Hematopoietic multipotent progenitor cell (in vitro differentiated cells): ENCODE measurements around the gene DKK3. TPM values are rescaled to one million over a fixed set of nuclear protein-coding genes. Genes with fewer than 3 reads are reported as not detected.
A peak's percentile ranks its signal among the peaks of the same experiment; 100 is the strongest.
"Not testable (repeated sequence)": the region's sequence is repeated elsewhere in the genome, so short reads cannot be mapped to it uniquely, and the experiment has no call there.

Experiments used
- DNase-seq, 3 donors: peaks; one replicate each; pipeline ENCODE4 v3.0.0-alpha.2; 2011 to 2015; ENCODE audit warnings: low read depth in 2 of 3, low spot score in 2 of 3
- total RNA-seq: library from RNA; depleted of rRNA; stranded (reverse); fragments of >200 nt; gene quantifications from one replicate; pipeline ENCODE4 v1.2.3, GENCODE V29; 2012

The DKK3 gene
- not detected for total RNA-seq

GRCh38 chr11:12007769-12008737 lies at the start of gene DKK3:
TSS of gene DKK3 (minus strand) at chr11:12008626. CDS start at chr11:12008582, 44 bp downstream.
- no peak for DNase-seq

DNA sequence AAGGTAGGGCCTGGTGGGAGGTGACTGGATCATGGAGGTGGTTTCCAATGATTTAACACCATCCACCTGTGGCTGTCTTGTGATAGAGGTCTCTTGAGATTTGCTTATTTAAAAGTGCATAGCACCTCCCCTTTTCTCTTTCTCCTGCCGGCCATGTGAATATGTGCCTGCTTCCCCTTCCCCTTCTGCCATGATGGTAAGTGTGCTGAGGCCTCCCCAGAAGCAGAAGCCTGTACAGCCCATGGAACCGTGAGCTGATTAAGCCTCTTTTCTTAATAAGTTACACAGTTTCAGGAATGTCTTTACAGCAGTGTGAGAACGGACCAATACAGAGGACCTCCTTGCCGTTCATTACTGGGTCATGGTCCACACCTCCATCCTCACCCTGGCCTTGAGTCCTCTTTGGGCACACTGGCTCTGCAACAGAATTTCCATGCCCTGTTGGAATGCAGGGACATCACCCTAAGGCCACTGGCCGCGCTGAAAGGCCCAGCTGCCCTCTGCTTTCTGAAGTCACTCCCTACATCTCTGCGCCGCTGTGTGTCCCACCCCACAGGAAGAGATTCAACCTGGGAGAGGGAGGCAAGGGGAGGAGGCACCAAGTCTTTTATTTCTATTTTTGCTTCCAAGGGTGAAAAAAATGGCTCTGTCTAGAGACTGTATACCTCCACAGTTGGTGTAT lies 49.0 kb upstream of the DKK3 start:
- no peak for DNase-seq

- no peak for DNase-seq
Measured at GRCh38 chr11:12056119-12056518, 47.7 kb upstream of the DKK3 start.

DNA sequence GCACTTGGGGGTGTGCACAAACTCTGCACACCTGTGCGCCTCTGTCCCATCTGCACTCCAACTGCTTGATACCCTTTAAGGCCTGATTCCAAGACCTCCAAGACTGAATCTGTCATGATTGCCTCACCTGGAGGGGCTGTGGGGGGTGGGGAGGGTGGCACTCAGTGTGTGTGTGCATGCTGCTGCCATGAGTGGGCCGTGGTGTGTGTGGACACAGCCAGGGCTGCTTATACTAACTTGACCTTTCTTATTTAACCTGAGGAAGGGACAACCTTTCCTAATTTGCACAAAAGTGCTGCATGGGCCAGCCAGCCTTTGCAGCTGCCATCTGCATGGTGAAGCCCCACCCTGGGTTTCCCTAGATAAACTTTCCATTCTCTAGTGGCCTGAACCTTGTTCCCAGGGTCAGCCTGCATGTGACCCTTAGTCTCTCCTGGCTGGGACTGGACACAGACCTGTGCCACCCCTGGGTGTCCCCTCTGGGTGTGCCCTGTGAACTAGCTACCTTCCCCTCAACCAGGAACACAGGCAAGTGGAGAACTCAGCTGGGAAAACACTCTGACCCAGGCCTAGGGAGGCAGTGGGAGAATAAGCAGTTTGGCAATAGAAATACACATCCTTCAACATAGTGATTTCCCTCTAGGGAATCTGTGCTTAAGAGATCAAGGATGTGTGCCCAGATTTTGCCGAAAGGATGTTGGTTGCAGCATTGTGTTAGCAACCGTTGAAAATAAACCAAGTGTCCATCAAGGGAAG lies 45.4 kb upstream of the DKK3 start:
- DNase-seq = no peak

GRCh38 chr11:12052676-12053605 lies 44.5 kb upstream of the DKK3 start:
- no peak for DNase-seq

- no peak for DNase-seq
Measured at GRCh38 chr11:12051287-12051662, 42.8 kb upstream of the DKK3 start.

- peak in 1 of 3 donors; percentile 62 for DNase-seq
Measured at GRCh38 chr11:12050470-12051286, 42.3 kb upstream of the DKK3 start.

GRCh38 chr11:12048936-12049790 lies 40.7 kb upstream of the DKK3 start:
- no peak for DNase-seq

DNA sequence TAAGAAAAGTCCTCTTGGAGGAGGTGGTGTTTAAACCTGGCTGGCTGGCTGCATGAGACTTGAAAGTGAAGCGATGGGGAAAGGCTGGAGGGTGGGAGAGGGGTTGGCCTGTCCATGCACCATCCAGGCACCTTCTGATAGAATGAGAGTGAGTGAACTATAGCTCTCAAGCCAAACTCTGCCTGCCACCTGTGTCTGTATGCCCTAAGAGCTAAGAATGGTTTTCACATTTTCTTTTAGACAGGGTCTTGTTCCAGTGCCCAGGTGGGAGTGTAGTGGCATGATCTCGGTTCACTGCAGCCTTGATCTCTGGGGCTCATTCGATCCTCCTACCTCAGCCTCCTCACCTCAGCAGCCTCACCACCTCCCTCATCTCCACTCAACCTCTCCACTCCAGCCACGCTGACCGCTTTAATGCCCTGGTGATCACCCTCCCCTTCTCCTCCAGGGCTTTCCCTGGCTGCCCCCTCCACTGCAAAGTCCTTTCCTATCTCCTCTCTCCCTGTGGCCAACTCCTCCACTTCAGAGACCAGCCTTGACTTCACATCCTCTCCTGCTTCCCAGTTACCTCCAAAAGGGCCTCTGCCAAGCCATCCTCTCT lies 38.3 kb upstream of the DKK3 start:
- no peak for DNase-seq

DNA sequence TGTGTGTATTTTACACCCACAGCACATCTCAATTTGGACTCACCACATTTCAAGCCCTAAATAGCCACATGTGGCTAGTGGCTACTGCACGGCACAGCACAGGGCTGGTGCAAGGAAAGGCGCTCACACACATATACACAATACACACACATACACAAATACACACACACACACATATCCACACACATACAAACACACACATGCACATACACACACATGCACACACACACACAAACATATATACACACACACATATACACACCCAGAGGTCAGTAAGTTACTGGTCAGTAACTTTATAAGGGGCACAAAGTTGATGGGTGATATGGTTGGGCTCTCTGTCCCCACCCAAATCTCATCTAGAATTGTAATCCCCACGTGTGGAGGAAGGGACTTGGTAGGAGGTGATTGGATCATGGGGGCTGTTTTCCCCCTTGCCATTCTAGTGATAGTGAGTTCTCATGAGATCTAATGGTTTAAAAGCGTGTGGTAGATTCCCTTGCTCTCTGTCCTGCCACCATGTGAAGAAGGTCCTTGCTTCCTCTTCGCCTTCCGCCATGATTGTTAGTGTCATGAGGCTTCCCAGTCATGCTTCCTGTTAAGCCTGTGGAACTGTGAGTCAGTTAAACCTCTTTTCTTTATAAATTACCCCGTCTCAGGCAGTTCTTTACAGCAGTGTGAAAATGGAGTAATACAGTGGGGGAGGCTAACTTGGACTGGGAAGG lies 37.6 kb upstream of the DKK3 start:
- no peak for DNase-seq

DNA sequence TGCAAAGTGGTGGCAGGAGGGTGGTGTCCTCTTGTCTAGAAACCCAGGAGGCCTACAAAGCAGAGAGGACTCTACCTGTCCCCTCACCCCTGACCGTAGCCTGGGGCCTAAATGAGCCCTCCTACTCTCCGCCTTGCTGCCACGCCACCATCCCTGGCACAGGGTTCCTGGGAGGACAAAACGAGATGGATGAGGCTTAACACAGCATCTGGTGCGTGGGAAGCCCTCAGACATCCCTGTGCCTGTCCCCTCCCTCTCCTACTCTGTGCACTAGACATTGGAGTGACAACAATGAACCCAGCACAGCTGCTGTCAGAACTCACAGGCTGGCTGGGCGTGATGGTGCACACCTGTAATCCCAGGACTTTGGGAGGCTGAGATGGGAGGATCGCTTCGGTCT lies 36.4 kb upstream of the DKK3 start:
- DNase-seq = no peak

DNA sequence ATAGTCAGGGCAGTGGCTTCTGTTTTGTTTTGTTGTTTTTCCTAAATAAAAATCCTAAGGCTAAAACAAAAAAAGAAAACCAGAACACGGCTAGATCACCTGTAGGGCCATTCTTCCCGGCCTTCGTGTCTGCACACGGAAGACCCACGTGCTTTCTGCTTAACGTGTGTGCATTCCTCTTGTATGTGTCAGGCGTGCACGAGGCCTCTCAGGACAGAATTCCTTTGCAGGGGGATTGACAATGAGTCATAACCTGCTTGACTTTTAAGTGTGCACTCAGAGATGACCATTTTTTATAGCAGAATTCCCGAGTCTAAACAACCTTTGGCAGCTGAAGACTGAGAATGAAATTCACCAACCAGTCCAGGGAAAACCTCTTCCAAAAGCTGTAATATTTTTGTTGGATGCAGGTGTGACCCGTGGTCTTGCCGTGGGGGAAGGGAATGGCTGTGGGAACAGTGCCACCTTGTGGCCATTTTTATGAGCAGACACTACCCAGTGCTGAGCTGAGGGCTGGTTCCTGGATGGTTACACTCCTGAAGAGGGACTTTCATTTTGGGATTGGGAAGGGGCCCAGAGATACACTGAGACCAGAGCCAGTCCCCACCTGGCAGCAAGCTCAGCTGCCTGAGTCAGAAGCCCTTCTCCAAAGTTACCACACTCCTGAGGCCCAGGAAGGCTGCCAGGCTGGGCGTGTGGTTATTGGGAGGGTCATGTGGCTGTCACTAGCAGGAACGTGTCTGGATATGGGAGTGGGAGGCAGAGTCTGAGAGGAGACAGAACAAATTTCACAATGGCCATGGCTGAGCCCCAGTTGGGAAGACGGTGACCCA lies 35.7 kb upstream of the DKK3 start:
- DNase-seq = peak; percentile 44 to 58 (median 50)

DNA sequence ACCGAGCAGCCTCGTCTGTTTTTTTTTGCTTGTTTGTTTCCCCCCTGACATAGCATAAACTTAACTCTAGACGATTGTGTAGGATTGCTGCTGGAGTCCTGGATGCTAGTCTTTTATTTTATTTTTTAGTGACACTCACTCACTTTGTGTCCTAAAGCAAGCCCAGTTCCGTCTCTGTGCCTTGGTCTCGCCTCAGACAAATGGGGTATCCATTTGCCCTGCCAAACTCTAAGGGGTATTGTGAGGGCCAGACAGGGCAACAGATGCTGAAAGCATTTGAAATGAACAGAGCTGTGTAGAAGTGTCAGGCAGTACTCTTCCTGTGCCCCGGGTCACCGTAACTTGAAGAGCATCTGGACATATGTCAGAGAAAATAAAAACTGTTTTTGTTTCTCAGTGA lies 34.8 kb upstream of the DKK3 start:
- DNase-seq = no peak

DNA sequence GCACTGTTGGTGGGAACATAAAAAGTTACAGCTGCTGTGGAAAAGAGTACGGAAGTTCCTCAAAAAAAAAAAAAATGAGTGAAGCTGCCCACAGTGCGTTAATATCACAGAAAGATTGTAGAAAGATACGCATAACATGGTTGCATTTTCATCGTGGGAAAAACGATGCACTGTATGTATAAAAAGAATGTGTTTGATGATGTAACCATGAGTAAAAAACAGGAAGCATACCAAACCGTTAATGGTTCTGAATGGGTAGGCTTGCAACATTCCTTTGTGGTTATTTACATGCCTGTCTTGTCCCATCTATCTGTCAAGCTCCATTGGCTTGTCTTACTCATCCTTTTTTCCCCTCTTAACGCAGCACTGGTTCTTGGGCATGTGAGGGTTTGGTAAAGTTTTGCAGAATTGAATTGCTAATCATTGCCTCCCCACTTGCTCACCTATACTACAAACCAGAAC lies 33.8 kb upstream of the DKK3 start:
- DNase-seq = peak in 1 of 3 donors; percentile 21

DNA sequence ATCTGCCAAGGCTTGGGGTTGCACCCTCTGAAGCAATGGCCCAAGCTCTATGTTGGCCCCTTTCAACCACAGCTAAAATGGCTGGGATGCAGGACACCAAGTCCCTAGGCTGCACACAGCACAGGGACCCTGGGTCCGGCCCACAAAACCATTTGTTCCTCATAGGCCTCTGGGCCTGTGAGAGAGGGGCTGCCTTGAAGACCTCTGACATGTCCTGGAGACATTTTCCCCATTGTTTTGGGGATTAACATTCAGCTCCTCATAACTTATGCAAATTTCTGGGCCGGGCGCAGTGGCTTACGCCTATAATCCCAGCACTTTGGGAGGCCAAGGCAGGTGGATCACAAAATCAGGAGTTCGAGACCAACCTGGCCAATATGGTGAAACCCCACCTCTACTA lies 32.3 kb upstream of the DKK3 start:
- DNase-seq = not testable (repeated sequence)

GRCh38 chr11:12032968-12033367 lies 24.5 kb upstream of the DKK3 start:
- DNase-seq = no peak
